IMR-90 (cell line): ENCODE measurements around the gene MGAT5B. TPM values are rescaled to one million over a fixed set of nuclear protein-coding genes. Genes with fewer than 3 reads are reported as not detected.

Source experiments
- ATAC-seq: fragments of 200-7000 bp; cut with Tn5 transposase; 2 replicates; pipeline ENCODE4 v1.9.1; 2020; ENCODE audit warnings: low read depth, mild to moderate bottlenecking, moderate library complexity
- BruUV-seq: library from RNA; stranded (reverse); fragments of 400-500 nt; replicated peaks from 2 replicates; lab custom pipeline; 2021; lab: Mats Ljungman, UMichigan
- CTCF ChIA-PET: fragments of 300-600 bp; formaldehyde crosslinking; extraction: SDS; loops from one replicate; lab custom pipeline; 2021; ENCODE audit warnings: antibody characterized with exemption; lab: Yijun Ruan, JAX
- POLR2A ChIA-PET: fragments of 300-600 bp; sonication (Branson Sonifier 250); formaldehyde crosslinking; loops from one replicate; lab custom pipeline; 2022; ENCODE audit warnings: antibody characterized with exemption; ENCODE audit not compliant: unreplicated experiment; lab: Charles Lee
- DNase-seq: peaks from one replicate; pipeline ENCODE4 v3.0.0; 2013
- H2AFZ ChIP-seq: replicated peaks from 2 replicates; pipeline ENCODE3; 2013; ENCODE audit warnings: low read length, mild to moderate bottlenecking; ENCODE audit not compliant: poor library complexity
- H2AK5ac ChIP-seq: 2 replicates; pipeline ENCODE4 v1.6.1; 2013; ENCODE audit warnings: low read depth, low read length, inconsistent platforms
- H2AK9ac ChIP-seq: replicated peaks from 2 replicates; pipeline ENCODE3; 2013; ENCODE audit warnings: mild to moderate bottlenecking, low read depth, low read length, moderate library complexity; ENCODE audit not compliant: poor library complexity
- H2BK120ac ChIP-seq: 2 replicates; pipeline ENCODE4 v1.6.1; 2013; ENCODE audit warnings: low read depth, low read length, inconsistent platforms
- H2BK15ac ChIP-seq: 3 replicates; pipeline ENCODE4 v1.6.1; 2013; ENCODE audit warnings: low read depth, low read length, inconsistent platforms
- H2BK20ac ChIP-seq: 2 replicates; pipeline ENCODE4 v1.6.1; 2013; ENCODE audit warnings: low read depth, mild to moderate bottlenecking, inconsistent platforms, low read length, moderate library complexity
- H2BK5ac ChIP-seq: 2 replicates; pipeline ENCODE4 v1.6.1; 2013; ENCODE audit warnings: mild to moderate bottlenecking, low read depth, low read length, inconsistent platforms; ENCODE audit not compliant: poor library complexity, severe bottlenecking
- H3K14ac ChIP-seq: replicated peaks from 2 replicates; pipeline ENCODE4 v1.6.1; 2013; ENCODE audit warnings: low read depth, low read length, inconsistent platforms
- H3K18ac ChIP-seq: 2 replicates; pipeline ENCODE4 v1.6.1; 2013; ENCODE audit warnings: low read depth, low read length, control low read depth
- H3K23ac ChIP-seq: 2 replicates; pipeline ENCODE4 v1.6.1; 2013; ENCODE audit warnings: low read depth, low read length, inconsistent platforms
- H3K27ac ChIP-seq: 2 replicates; pipeline ENCODE4 v1.5.1; 2013; ENCODE audit warnings: mild to moderate bottlenecking, control low read depth, low read length; ENCODE audit not compliant: insufficient read depth
- H3K27me3 ChIP-seq: 2 replicates; pipeline ENCODE4 v1.6.1; 2013; ENCODE audit warnings: low read length; ENCODE audit not compliant: control insufficient read depth, insufficient read depth
- H3K36me3 ChIP-seq: 2 replicates; pipeline ENCODE4 v1.6.1; 2013; ENCODE audit warnings: low read length, mixed read lengths; ENCODE audit not compliant: control insufficient read depth, insufficient read depth
- H3K4ac ChIP-seq: 2 replicates; pipeline ENCODE4 v1.6.1; 2013; ENCODE audit warnings: low read depth, low read length, inconsistent platforms
- H3K4me1 ChIP-seq: 2 replicates; pipeline ENCODE4 v1.6.1; 2013; ENCODE audit warnings: low read length, mixed read lengths; ENCODE audit not compliant: control insufficient read depth, insufficient read depth
- H3K4me2 ChIP-seq: 2 replicates; pipeline ENCODE4 v1.6.1; 2013; ENCODE audit warnings: low read depth, mild to moderate bottlenecking, control low read depth, low read length, moderate library complexity
- H3K4me3 ChIP-seq: 2 replicates; pipeline ENCODE4 v1.5.1; 2013; ENCODE audit warnings: low read depth, mild to moderate bottlenecking, control low read depth, low read length, moderate library complexity; ENCODE audit not compliant: insufficient read depth
- H3K56ac ChIP-seq: 2 replicates; pipeline ENCODE4 v1.6.1; 2013; ENCODE audit warnings: low read length, inconsistent platforms; ENCODE audit not compliant: insufficient read depth; ENCODE audit errors: extremely low read depth
- H3K79me1 ChIP-seq, 2 experiments: 2 replicates each; pipeline ENCODE4 v1.6.1; 2013; ENCODE audit warnings: low read length in 2 of 2, inconsistent platforms in 1 of 2, low read depth in 1 of 2
- H3K9ac ChIP-seq: 2 replicates; pipeline ENCODE4 v1.6.1; 2013; ENCODE audit warnings: low read depth, low read length, control low read depth
- H3K9me1 ChIP-seq: 2 replicates; pipeline ENCODE4 v1.6.1; 2013; ENCODE audit warnings: low read length, inconsistent platforms; ENCODE audit not compliant: insufficient read depth
- H3K9me3 ChIP-seq: 2 replicates; pipeline ENCODE4 v1.6.1; 2013; ENCODE audit warnings: low read length; ENCODE audit not compliant: control insufficient read depth, insufficient read depth
- H4K20me1 ChIP-seq: 2 replicates; pipeline ENCODE4 v1.6.1; 2013; ENCODE audit warnings: low read length, inconsistent platforms; ENCODE audit not compliant: insufficient read depth
- H4K5ac ChIP-seq: 2 replicates; pipeline ENCODE4 v1.6.1; 2013; ENCODE audit warnings: mild to moderate bottlenecking, low read depth, low read length, control low read depth
- H4K8ac ChIP-seq, 2 experiments: 2 replicates each; pipeline ENCODE4 v1.6.1; 2013; ENCODE audit warnings: low read depth in 2 of 2, low read length in 2 of 2, control low read depth in 1 of 2, inconsistent platforms in 1 of 2
- H4K91ac ChIP-seq: 2 replicates; pipeline ENCODE4 v1.6.1; 2013; ENCODE audit warnings: low read depth, low read length, inconsistent platforms; ENCODE audit not compliant: insufficient read depth
- BHLHE40 ChIP-seq: fragments of 150-350 bp; IDR thresholded peaks from 2 replicates; pipeline ENCODE4 v1.6.1; 2016; ENCODE audit warnings: mild to moderate bottlenecking, low read depth, low read length
- CEBPB ChIP-seq: IDR thresholded peaks from 2 replicates; pipeline ENCODE4 v1.6.1; 2012; ENCODE audit warnings: low read depth, low read length, improper control_type of control experiment
- CHD1 ChIP-seq: IDR thresholded peaks from 2 replicates; pipeline ENCODE4 v1.6.1; 2012; ENCODE audit warnings: low read depth, low read length, improper control_type of control experiment
- FOS ChIP-seq: fragments of 150-350 bp; IDR thresholded peaks from 2 replicates; pipeline ENCODE4 v1.6.1; 2016; ENCODE audit warnings: low read depth, low read length
- MAFK ChIP-seq: IDR thresholded peaks from 2 replicates; pipeline ENCODE4 v1.6.1; 2012; ENCODE audit warnings: low read depth, low read length, improper control_type of control experiment
- MAZ ChIP-seq: IDR thresholded peaks from 2 replicates; pipeline ENCODE4 v1.6.1; 2012; ENCODE audit warnings: low read depth, mild to moderate bottlenecking, low read length, improper control_type of control experiment, moderate library complexity, borderline replicate concordance
- MXI1 ChIP-seq: IDR thresholded peaks from 2 replicates; pipeline ENCODE4 v1.6.1; 2012; ENCODE audit warnings: low read depth, mild to moderate bottlenecking, low read length, moderate library complexity, borderline replicate concordance
- NFE2L2 ChIP-seq: fragments of 150-350 bp; IDR thresholded peaks from 2 replicates; pipeline ENCODE4 v1.6.1; 2016; ENCODE audit warnings: low read depth, mild to moderate bottlenecking, low read length
- POLR2A ChIP-seq: IDR thresholded peaks from 2 replicates; pipeline ENCODE4 v1.6.1; 2012; ENCODE audit warnings: mild to moderate bottlenecking, low read depth, low read length
- RAD21 ChIP-seq: IDR thresholded peaks from 2 replicates; pipeline ENCODE4 v1.6.1; 2012; ENCODE audit warnings: low read length, improper control_type of control experiment
- RCOR1 ChIP-seq: IDR thresholded peaks from 2 replicates; pipeline ENCODE4 v1.6.1; 2012; ENCODE audit warnings: mild to moderate bottlenecking, low read length, improper control_type of control experiment; ENCODE audit not compliant: insufficient replicate concordance
- RFX5 ChIP-seq: IDR thresholded peaks from 2 replicates; pipeline ENCODE4 v1.8.0; 2012; ENCODE audit warnings: low read depth, mild to moderate bottlenecking, low read length, moderate library complexity
- SMC3 ChIP-seq: fragments of 150-350 bp; IDR thresholded peaks from 2 replicates; pipeline ENCODE4 v1.6.1; 2016; ENCODE audit warnings: low read depth, mild to moderate bottlenecking, antibody characterized with exemption, low read length, moderate library complexity
- WGBS, 2 experiments: methylation state at CpG; one replicate each; pipeline versions ENCODE4 v1.1.5 to v1.1.7; 2013; ENCODE audit warnings: missing lambda C conversion rate in 2 of 2; ENCODE audit not compliant: insufficient read length in 1 of 2; ENCODE audit errors: extremely low coverage in 2 of 2; 5-methylcytosine and 5-hydroxymethylcytosine counted together
- dilution Hi-C: fragments of 300-500 bp; cut with HindIII; formaldehyde crosslinking; loops from one replicate; pipeline ENCODE4 v1.14.3; 2018; ENCODE audit warnings: low sequenced_read_pairs; ENCODE audit not compliant: unreplicated experiment
- in situ Hi-C: fragments of 300-500 bp; cut with MboI; formaldehyde crosslinking; loops from 3 replicates; pipeline ENCODE4 v1.14.3; 2019; ENCODE audit warnings: low sequenced_read_pairs, inconsistent platforms, mixed read lengths
- intact Hi-C: fragments of 100-400 bp; cut with micrococcal nuclease; formaldehyde crosslinking; loops from 2 replicates; pipeline ENCODE4 v1.10.0; 2022
- polyA plus RNA-seq, 3 experiments: library from polyadenylated mRNA; depleted of rRNA; stranded (reverse); fragments of >200 nt; gene quantifications; 2 replicates each; pipeline ENCODE4 v1.2.3, GENCODE V29; 2012; ENCODE audit warnings: low replicate concordance in 1 of 3
- total RNA-seq: library from RNA; depleted of rRNA; stranded (reverse); fragments of >200 nt; gene quantifications from 2 replicates; pipeline ENCODE4 v1.2.3, GENCODE V29; 2012
- TF ChIP-seq, protein P1 (sequence below): fragments of 150-350 bp; IDR thresholded peaks from 2 replicates; pipeline ENCODE4 v1.6.1; 2017; ENCODE audit warnings: mild to moderate bottlenecking, antibody characterized with exemption, low read length, low read depth
- TF ChIP-seq, protein P2 (sequence below): fragments of 150-350 bp; IDR thresholded peaks from 2 replicates; pipeline ENCODE4 v1.6.1; 2016; ENCODE audit warnings: low read depth, mild to moderate bottlenecking, low read length, moderate library complexity, borderline replicate concordance
- TF ChIP-seq, protein P3 (sequence below): conservative IDR thresholded peaks from 2 replicates; pipeline ENCODE4 v1.5.1; 2012; ENCODE audit warnings: mild to moderate bottlenecking, low read depth, low read length, improper control_type of control experiment

MGAT5B gene
- total and polyA plus RNA-seq, 2 of the 4 experiments (the other 2 are of a cell fraction): 0.54 to 2.0 TPM

DNA sequence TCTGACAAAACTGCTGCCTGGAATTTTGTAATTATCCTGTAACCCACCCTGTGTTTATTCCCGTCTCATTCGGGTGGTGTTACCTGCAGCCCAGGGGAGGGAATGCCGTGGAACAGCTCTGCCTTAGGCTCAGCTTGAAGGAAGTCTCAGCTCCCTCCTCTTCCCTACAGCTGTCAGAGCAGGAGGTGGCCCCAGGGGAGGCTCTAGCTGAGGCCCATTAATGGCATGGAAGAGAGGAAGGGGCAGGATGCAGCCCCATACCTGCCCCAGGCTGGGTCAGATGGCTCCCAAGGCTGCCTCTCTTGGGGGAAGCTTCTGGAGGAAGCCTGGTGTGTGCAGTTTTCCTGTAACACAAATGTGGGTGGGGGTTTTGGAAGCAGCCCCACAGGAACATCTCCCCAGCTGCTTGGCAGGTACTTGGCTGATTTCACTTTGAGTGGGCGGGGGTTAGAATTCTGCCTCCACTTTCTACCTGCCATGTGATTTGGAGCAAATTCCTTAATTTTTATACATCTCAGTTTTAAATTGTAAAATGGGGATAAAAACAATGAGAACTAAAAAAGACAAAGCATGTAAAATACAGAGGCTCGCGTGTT lies 103.9 kb downstream of the MGAT5B start:
- Histone ChIP-seq H4K8ac (no peak overlapping the region), H3K23ac (no peak overlapping the region), H3K9me1 (no peaks in the 10 kb centered on the region), H3K79me1 (no peaks in the 10 kb centered on the region), H3K4me2 (no peak overlapping the region), H3K27me3 (peaks cover 64% of the 10 kb centered on the region), H2AK9ac (no peak overlapping the region), H3K9me3 (no peaks in the 10 kb centered on the region), H2AK5ac (no peak overlapping the region), H2BK5ac (no peak overlapping the region), H4K20me1 (no peaks in the 10 kb centered on the region), H3K27ac (no peak overlapping the region), H2BK120ac (no peak overlapping the region), H2BK20ac (no peak overlapping the region), H3K56ac (no peak overlapping the region), H2BK15ac (no peak overlapping the region), H3K18ac (no peak overlapping the region), H2AFZ (no peak overlapping the region), H4K91ac (no peak overlapping the region), H3K4ac (no peak overlapping the region), H3K14ac (no peak overlapping the region), H3K4me3 (no peak overlapping the region), H3K9ac (no peak overlapping the region), H3K4me1 (no peaks in the 10 kb centered on the region), H4K5ac (no peak overlapping the region), H3K36me3 (no peaks in the 10 kb centered on the region)
- CTCF ChIA-PET: interaction anchor here (1.1 kb wide), 1 partner anchor 14 kb away, joined by 3 read pairs; no protein-coding TSS in a partner anchor
- no TSS peak for BruUV-seq
- WGBS, 2 experiments: no CpG with 5 or more reads among the region's 6 CpGs
- DNase-seq: no peak
- intact Hi-C loops: no loop called here
- POLR2A ChIA-PET: no interaction called here
- no peak for ATAC-seq
- TF ChIP-seq RFX5: no peak
- TF ChIP-seq NFE2L2: no peak
- TF ChIP-seq RCOR1: no peak
- no peak for TF ChIP-seq SMC3
- no peak for TF ChIP-seq MAFK
- TF ChIP-seq CEBPB: no peak
- TF ChIP-seq, protein P1, sequence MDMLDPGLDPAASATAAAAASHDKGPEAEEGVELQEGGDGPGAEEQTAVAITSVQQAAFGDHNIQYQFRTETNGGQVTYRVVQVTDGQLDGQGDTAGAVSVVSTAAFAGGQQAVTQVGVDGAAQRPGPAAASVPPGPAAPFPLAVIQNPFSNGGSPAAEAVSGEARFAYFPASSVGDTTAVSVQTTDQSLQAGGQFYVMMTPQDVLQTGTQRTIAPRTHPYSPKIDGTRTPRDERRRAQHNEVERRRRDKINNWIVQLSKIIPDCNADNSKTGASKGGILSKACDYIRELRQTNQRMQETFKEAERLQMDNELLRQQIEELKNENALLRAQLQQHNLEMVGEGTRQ: no peak
- TF ChIP-seq, protein P2, sequence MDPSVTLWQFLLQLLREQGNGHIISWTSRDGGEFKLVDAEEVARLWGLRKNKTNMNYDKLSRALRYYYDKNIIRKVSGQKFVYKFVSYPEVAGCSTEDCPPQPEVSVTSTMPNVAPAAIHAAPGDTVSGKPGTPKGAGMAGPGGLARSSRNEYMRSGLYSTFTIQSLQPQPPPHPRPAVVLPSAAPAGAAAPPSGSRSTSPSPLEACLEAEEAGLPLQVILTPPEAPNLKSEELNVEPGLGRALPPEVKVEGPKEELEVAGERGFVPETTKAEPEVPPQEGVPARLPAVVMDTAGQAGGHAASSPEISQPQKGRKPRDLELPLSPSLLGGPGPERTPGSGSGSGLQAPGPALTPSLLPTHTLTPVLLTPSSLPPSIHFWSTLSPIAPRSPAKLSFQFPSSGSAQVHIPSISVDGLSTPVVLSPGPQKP: no peak
- TF ChIP-seq BHLHE40: no peak
- no peak for TF ChIP-seq FOS
- TF ChIP-seq, protein P3, sequence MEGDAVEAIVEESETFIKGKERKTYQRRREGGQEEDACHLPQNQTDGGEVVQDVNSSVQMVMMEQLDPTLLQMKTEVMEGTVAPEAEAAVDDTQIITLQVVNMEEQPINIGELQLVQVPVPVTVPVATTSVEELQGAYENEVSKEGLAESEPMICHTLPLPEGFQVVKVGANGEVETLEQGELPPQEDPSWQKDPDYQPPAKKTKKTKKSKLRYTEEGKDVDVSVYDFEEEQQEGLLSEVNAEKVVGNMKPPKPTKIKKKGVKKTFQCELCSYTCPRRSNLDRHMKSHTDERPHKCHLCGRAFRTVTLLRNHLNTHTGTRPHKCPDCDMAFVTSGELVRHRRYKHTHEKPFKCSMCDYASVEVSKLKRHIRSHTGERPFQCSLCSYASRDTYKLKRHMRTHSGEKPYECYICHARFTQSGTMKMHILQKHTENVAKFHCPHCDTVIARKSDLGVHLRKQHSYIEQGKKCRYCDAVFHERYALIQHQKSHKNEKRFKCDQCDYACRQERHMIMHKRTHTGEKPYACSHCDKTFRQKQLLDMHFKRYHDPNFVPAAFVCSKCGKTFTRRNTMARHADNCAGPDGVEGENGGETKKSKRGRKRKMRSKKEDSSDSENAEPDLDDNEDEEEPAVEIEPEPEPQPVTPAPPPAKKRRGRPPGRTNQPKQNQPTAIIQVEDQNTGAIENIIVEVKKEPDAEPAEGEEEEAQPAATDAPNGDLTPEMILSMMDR: no peak
- TF ChIP-seq MAZ: no peak
- TF ChIP-seq CHD1: no peak
- TF ChIP-seq RAD21: no peak
- no peak for TF ChIP-seq MXI1
- no peak for TF ChIP-seq POLR2A
- in situ Hi-C loops: no loop called here
- dilution Hi-C loops: no loop called here
